HEK293 (cell line): ENCODE results near the gene CRYBG2.
A peak's percentile ranks its signal among the peaks of the same experiment; 100 is the strongest.

Source experiments
- CTCF ChIP-seq: fragments of 450-650 bp; formaldehyde crosslinking; IDR thresholded peaks from 2 replicates; pipeline ENCODE4 v1.5.1; 2016; ENCODE audit warnings: missing biosample characterization, missing genetic modification characterization
- GLI2 ChIP-seq: fragments of 450-650 bp; formaldehyde crosslinking; IDR thresholded peaks from 2 replicates; pipeline ENCODE4; 2017; ENCODE audit warnings: missing biosample characterization, missing genetic modification characterization, low read depth, borderline replicate concordance
- PATZ1 ChIP-seq: fragments of 450-650 bp; formaldehyde crosslinking; IDR thresholded peaks from 2 replicates; pipeline ENCODE4 v1.5.1; 2016; ENCODE audit warnings: missing biosample characterization, missing genetic modification characterization
- RBAK ChIP-seq: fragments of 450-650 bp; formaldehyde crosslinking; IDR thresholded peaks from 2 replicates; pipeline ENCODE4 v1.5.1; 2016; ENCODE audit warnings: missing biosample characterization, missing genetic modification characterization
- REPIN1 ChIP-seq: fragments of 450-650 bp; formaldehyde crosslinking; IDR thresholded peaks from 2 replicates; pipeline ENCODE4 v1.5.1; 2017; ENCODE audit warnings: missing biosample characterization, missing genetic modification characterization, low read depth
- SP2 ChIP-seq: fragments of 450-650 bp; formaldehyde crosslinking; IDR thresholded peaks from 2 replicates; pipeline ENCODE4 v1.5.1; 2016; ENCODE audit warnings: missing biosample characterization, missing genetic modification characterization
- YY1 ChIP-seq: fragments of 450-650 bp; formaldehyde crosslinking; IDR thresholded peaks from 2 replicates; pipeline ENCODE4 v1.5.1; 2018; ENCODE audit warnings: missing biosample characterization, missing genetic modification characterization
- ZBTB17 ChIP-seq: fragments of 450-650 bp; formaldehyde crosslinking; IDR thresholded peaks from 2 replicates; pipeline ENCODE4 v1.5.1; 2016; ENCODE audit warnings: missing biosample characterization, missing genetic modification characterization
- ZBTB21 ChIP-seq: fragments of 450-650 bp; formaldehyde crosslinking; IDR thresholded peaks from 2 replicates; pipeline ENCODE4 v1.5.1; 2017; ENCODE audit warnings: missing biosample characterization, missing genetic modification characterization
- ZBTB44 ChIP-seq: fragments of 450-650 bp; IDR thresholded peaks from 2 replicates; pipeline ENCODE4 v1.5.1; 2018; ENCODE audit warnings: missing biosample characterization, mild to moderate bottlenecking, missing genetic modification characterization
- ZFP37 ChIP-seq: fragments of 450-650 bp; formaldehyde crosslinking; IDR thresholded peaks from 2 replicates; pipeline ENCODE4 v1.5.1; 2016; ENCODE audit warnings: missing biosample characterization, missing genetic modification characterization
- ZNF114 ChIP-seq: fragments of 450-650 bp; formaldehyde crosslinking; IDR thresholded peaks from 2 replicates; pipeline ENCODE4 v1.5.0; 2017; ENCODE audit warnings: missing biosample characterization, missing genetic modification characterization
- ZNF138 ChIP-seq: fragments of 450-650 bp; formaldehyde crosslinking; IDR thresholded peaks from 2 replicates; pipeline ENCODE4 v1.5.1; 2016; ENCODE audit warnings: missing biosample characterization, missing genetic modification characterization, borderline replicate concordance
- ZNF157 ChIP-seq: fragments of 450-650 bp; formaldehyde crosslinking; IDR thresholded peaks from 2 replicates; pipeline ENCODE4 v1.5.1; 2016; ENCODE audit warnings: missing biosample characterization, missing genetic modification characterization
- ZNF175 ChIP-seq: fragments of 450-650 bp; formaldehyde crosslinking; IDR thresholded peaks from 2 replicates; pipeline ENCODE4 v1.5.1; 2016; ENCODE audit warnings: missing biosample characterization, missing genetic modification characterization
- ZNF223 ChIP-seq: fragments of 450-650 bp; formaldehyde crosslinking; IDR thresholded peaks from 2 replicates; pipeline ENCODE4 v1.5.1; 2016; ENCODE audit warnings: missing biosample characterization, missing genetic modification characterization
- ZNF23 ChIP-seq: fragments of 450-650 bp; formaldehyde crosslinking; IDR thresholded peaks from 2 replicates; pipeline ENCODE4 v1.5.1; 2016; ENCODE audit warnings: missing biosample characterization, missing genetic modification characterization, borderline replicate concordance
- ZNF26 ChIP-seq: fragments of 450-650 bp; formaldehyde crosslinking; IDR thresholded peaks from 2 replicates; pipeline ENCODE4 v1.5.1; 2016; ENCODE audit warnings: missing biosample characterization, missing genetic modification characterization
- ZNF280C ChIP-seq: fragments of 450-650 bp; formaldehyde crosslinking; IDR thresholded peaks from 2 replicates; pipeline ENCODE4 v1.5.1; 2016; ENCODE audit warnings: missing biosample characterization, missing genetic modification characterization
- ZNF354C ChIP-seq: fragments of 450-650 bp; formaldehyde crosslinking; IDR thresholded peaks from 2 replicates; pipeline ENCODE4 v1.5.1; 2016; ENCODE audit warnings: missing biosample characterization, missing genetic modification characterization, low read depth, borderline replicate concordance
- ZNF37A ChIP-seq: fragments of 450-650 bp; IDR thresholded peaks from 2 replicates; pipeline ENCODE4 v1.5.1; 2018; ENCODE audit warnings: missing biosample characterization, missing genetic modification characterization
- ZNF510 ChIP-seq: fragments of 450-650 bp; formaldehyde crosslinking; IDR thresholded peaks from 2 replicates; pipeline ENCODE4 v1.5.1; 2018; ENCODE audit warnings: mild to moderate bottlenecking, missing genetic modification characterization, missing biosample characterization; ENCODE audit not compliant: insufficient replicate concordance
- ZNF529 ChIP-seq: fragments of 450-650 bp; formaldehyde crosslinking; IDR thresholded peaks from 2 replicates; pipeline ENCODE4 v1.5.1; 2017; ENCODE audit warnings: missing genetic modification characterization, missing biosample characterization; ENCODE audit not compliant: insufficient replicate concordance
- ZNF549 ChIP-seq: fragments of 450-650 bp; IDR thresholded peaks from 2 replicates; pipeline ENCODE4 v1.5.1; 2018; ENCODE audit warnings: missing biosample characterization, missing genetic modification characterization, mild to moderate bottlenecking, inconsistent platforms, moderate library complexity
- ZNF555 ChIP-seq: fragments of 450-650 bp; formaldehyde crosslinking; conservative IDR thresholded peaks from 2 replicates; pipeline ENCODE4 v1.5.1; 2017; ENCODE audit warnings: missing biosample characterization, mild to moderate bottlenecking, missing genetic modification characterization, inconsistent platforms
- ZNF571 ChIP-seq: fragments of 450-650 bp; formaldehyde crosslinking; IDR thresholded peaks from 2 replicates; pipeline ENCODE4 v1.5.0; 2017; ENCODE audit warnings: missing biosample characterization, missing genetic modification characterization
- ZNF600 ChIP-seq: fragments of 450-650 bp; formaldehyde crosslinking; IDR thresholded peaks from 2 replicates; pipeline ENCODE4 v1.5.1; 2016; ENCODE audit warnings: missing biosample characterization, missing genetic modification characterization
- ZNF621 ChIP-seq: fragments of 450-650 bp; formaldehyde crosslinking; IDR thresholded peaks from 2 replicates; pipeline ENCODE4 v1.5.1; 2017; ENCODE audit warnings: missing biosample characterization, missing genetic modification characterization
- ZNF626 ChIP-seq: fragments of 450-650 bp; sonication (Bioruptor Pico); formaldehyde crosslinking; IDR thresholded peaks from 2 replicates; pipeline ENCODE4 v1.5.1; 2018; ENCODE audit warnings: missing biosample characterization, missing genetic modification characterization, inconsistent platforms
- ZNF664 ChIP-seq: fragments of 450-650 bp; formaldehyde crosslinking; IDR thresholded peaks from 2 replicates; pipeline ENCODE4 v1.5.1; 2016; ENCODE audit warnings: missing biosample characterization, missing genetic modification characterization
- ZSCAN30 ChIP-seq: fragments of 450-650 bp; IDR thresholded peaks from 2 replicates; pipeline ENCODE4 v1.5.1; 2018; ENCODE audit warnings: missing biosample characterization, mild to moderate bottlenecking, missing genetic modification characterization, moderate library complexity

CRYBG2 gene

GRCh38 chr1:26284597-26285347 lies 69.2 kb downstream of the CRYBG2 start (continued):
- TF ChIP-seq ZNF555 (tag by site-specific recombination) (no peak), ZNF600 (tag by site-specific recombination) (peak; percentile 99), REPIN1 (no peak), ZNF354C (tag by site-specific recombination) (no peak), ZNF621 (tag by site-specific recombination) (no peak), ZNF157 (tag by site-specific recombination) (no peak), ZNF37A (tag by site-specific recombination) (no peak), ZBTB21 (no peak), RBAK (no peak), CTCF (tag by site-specific recombination) (peak; percentile 70), ZNF664 (tag by site-specific recombination) (no peak), SP2 (peak; percentile 58), ZNF138 (no peak), ZSCAN30 (tag by site-specific recombination) (peak; percentile 52; the same call in 1 of the 2 replicates), ZNF280C (tag by site-specific recombination) (no peak), ZFP37 (tag by site-specific recombination) (peak; percentile 79), ZBTB17 (tag by site-specific recombination) (peak; percentile 68), YY1 (no peak), ZNF510 (no peak), ZNF571 (tag by site-specific recombination) (no peak), ZNF175 (tag by site-specific recombination) (no peak), ZNF223 (tag by site-specific recombination) (no peak), GLI2 (tag by site-specific recombination) (no peak), ZNF529 (tag by site-specific recombination) (no peak), ZNF23 (tag by site-specific recombination) (no peak), ZBTB44 (tag by site-specific recombination) (no peak), ZNF26 (tag by site-specific recombination) (no peak), ZNF114 (tag by site-specific recombination) (no peak), ZNF626 (tag by site-specific recombination) (no peak), PATZ1 (tag by site-specific recombination) (peak; percentile 95), ZNF549 (tag by site-specific recombination) (no peak)
